ENCODE measurements around the gene CCDC196. TPM values are rescaled to one million over a fixed set of nuclear protein-coding genes. Genes with fewer than 3 reads are reported as not detected.
"Not testable (repeated sequence)": the region's sequence is repeated elsewhere in the genome, so short reads cannot be mapped to it uniquely, and the experiment has no call there.

CCDC196 gene
- total RNA-seq, 2 experiments from 2014 or later: not detected

GRCh38 chr14:66498311-66498710 is 12.1 kb downstream of the CCDC196 start:
- H3K9me3 ChIP-seq (ENCODE audit: control insufficient read depth in 1 of 2, insufficient read depth in 1 of 2, low read length in 2 of 2): no peaks in the 10 kb centered on the region
- peaks cover 24% of the 10 kb centered on the region for H3K4me1 Mint-ChIP-seq (ENCODE audit: low read depth)
- no peaks in the 10 kb centered on the region for H3K9me3 Mint-ChIP-seq
- POLR2A ChIA-PET: interaction anchor here (0.7 kb wide), 1 partner anchor 9 kb away, joined by 6 read pairs; the partner anchor contains the start of gene GPHN
- H3K36me3 ChIP-seq (ENCODE audit: insufficient read depth, low read length): no peaks in the 10 kb centered on the region
- H3K4me3 Mint-ChIP-seq: no peak overlapping the region
- no peaks in the 10 kb centered on the region for H3K27me3 Mint-ChIP-seq
- TF ChIP-seq, protein P1, sequence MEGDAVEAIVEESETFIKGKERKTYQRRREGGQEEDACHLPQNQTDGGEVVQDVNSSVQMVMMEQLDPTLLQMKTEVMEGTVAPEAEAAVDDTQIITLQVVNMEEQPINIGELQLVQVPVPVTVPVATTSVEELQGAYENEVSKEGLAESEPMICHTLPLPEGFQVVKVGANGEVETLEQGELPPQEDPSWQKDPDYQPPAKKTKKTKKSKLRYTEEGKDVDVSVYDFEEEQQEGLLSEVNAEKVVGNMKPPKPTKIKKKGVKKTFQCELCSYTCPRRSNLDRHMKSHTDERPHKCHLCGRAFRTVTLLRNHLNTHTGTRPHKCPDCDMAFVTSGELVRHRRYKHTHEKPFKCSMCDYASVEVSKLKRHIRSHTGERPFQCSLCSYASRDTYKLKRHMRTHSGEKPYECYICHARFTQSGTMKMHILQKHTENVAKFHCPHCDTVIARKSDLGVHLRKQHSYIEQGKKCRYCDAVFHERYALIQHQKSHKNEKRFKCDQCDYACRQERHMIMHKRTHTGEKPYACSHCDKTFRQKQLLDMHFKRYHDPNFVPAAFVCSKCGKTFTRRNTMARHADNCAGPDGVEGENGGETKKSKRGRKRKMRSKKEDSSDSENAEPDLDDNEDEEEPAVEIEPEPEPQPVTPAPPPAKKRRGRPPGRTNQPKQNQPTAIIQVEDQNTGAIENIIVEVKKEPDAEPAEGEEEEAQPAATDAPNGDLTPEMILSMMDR (IDR thresholded peaks at IDR 0.05): no peak
- ATAC-seq (ENCODE audit: poor library complexity) (no peak), DNase-seq (no peak)
- no peak overlapping the region for H3K27ac Mint-ChIP-seq
- H3K27me3 ChIP-seq (ENCODE audit: control insufficient read depth in 1 of 2, insufficient read depth in 2 of 2, low read length in 2 of 2): no peaks in the 10 kb centered on the region
- H3K4me1 ChIP-seq (ENCODE audit: insufficient read depth, low read length): no peaks in the 10 kb centered on the region
- no peak overlapping the region for H3K27ac ChIP-seq (ENCODE audit: low read depth in 1 of 2, low read length in 2 of 2)
- CTCF ChIA-PET: no interaction called here
- H3K4me3 ChIP-seq (ENCODE audit: low read length): no peak overlapping the region
- no peaks in the 10 kb centered on the region for H3K36me3 Mint-ChIP-seq (ENCODE audit: low read depth)
- intact Hi-C loops (cut with DNase I, micrococcal nuclease): loop anchor here (5.0 to 10.0 kb wide), 6 partner anchors 54 to 619 kb away; no protein-coding TSS in a partner anchor

- Mint-ChIP-seq H3K27me3 (no peaks in the 10 kb centered on the region), H3K4me3 (no peak overlapping the region), H3K36me3 (ENCODE audit: low read depth) (no peaks in the 10 kb centered on the region), H3K9me3 (no peaks in the 10 kb centered on the region), H3K4me1 (ENCODE audit: low read depth) (peaks cover 10% of the 10 kb centered on the region), H3K27ac (no peak overlapping the region)
- TF ChIP-seq, protein P1 (IDR thresholded peaks at IDR 0.05): no peak
- intact Hi-C loops (cut with DNase I, micrococcal nuclease): loop anchor here in 1 of 2 experiments (10.0 kb wide), 2 partner anchors 1193 to 1587 kb away; partner anchors contain the start of genes CHURC1 and RDH11
- ATAC-seq (ENCODE audit: poor library complexity) (no peak), DNase-seq (no peak)
- Histone ChIP-seq H3K4me1 (ENCODE audit: insufficient read depth, low read length) (peaks cover 2% of the 10 kb centered on the region), H3K9me3 (ENCODE audit: control insufficient read depth in 1 of 2, insufficient read depth in 1 of 2, low read length in 2 of 2) (no peaks in the 10 kb centered on the region), H3K27me3 (ENCODE audit: control insufficient read depth in 1 of 2, insufficient read depth in 2 of 2, low read length in 2 of 2) (no peaks in the 10 kb centered on the region), H3K36me3 (ENCODE audit: insufficient read depth, low read length) (no peaks in the 10 kb centered on the region), H3K27ac (ENCODE audit: low read depth in 1 of 2, low read length in 2 of 2) (no peak overlapping the region), H3K4me3 (ENCODE audit: low read length) (no peak overlapping the region)
- ChIA-PET CTCF (no interaction called here), POLR2A (no interaction called here)
These were observed 15.4 kb downstream of the CCDC196 start for GRCh38 chr14:66501592-66501991.

GRCh38 chr14:66502836-66503235 is 16.7 kb downstream of the CCDC196 start:
- H3K9me3 ChIP-seq (ENCODE audit: control insufficient read depth in 1 of 2, insufficient read depth in 1 of 2, low read length in 2 of 2); H3K4me3 Mint-ChIP-seq; POLR2A ChIA-PET; H3K9me3 Mint-ChIP-seq; H3K36me3 Mint-ChIP-seq (ENCODE audit: low read depth); H3K27ac Mint-ChIP-seq; H3K36me3 ChIP-seq (ENCODE audit: insufficient read depth, low read length); H3K27me3 ChIP-seq (ENCODE audit: control insufficient read depth in 1 of 2, insufficient read depth in 2 of 2, low read length in 2 of 2); H3K4me1 Mint-ChIP-seq (ENCODE audit: low read depth); ATAC-seq (ENCODE audit: poor library complexity); H3K27me3 Mint-ChIP-seq; H3K27ac ChIP-seq (ENCODE audit: low read depth in 1 of 2, low read length in 2 of 2); H3K4me3 ChIP-seq (ENCODE audit: low read length): not testable (repeated sequence)
- intact Hi-C loops (cut with DNase I, micrococcal nuclease): loop anchor here in 1 of 2 experiments (10.0 kb wide), 2 partner anchors 1192 to 1588 kb away; partner anchors contain the start of genes CHURC1 and RDH11
- peaks cover 12% of the 10 kb centered on the region for H3K4me1 ChIP-seq (ENCODE audit: insufficient read depth, low read length)
- peak in 1 of 14 experiments; percentile 14 for DNase-seq
- CTCF ChIA-PET: interaction anchor here (1.5 kb wide), 1 partner anchor 17 kb away, joined by 3 read pairs; no protein-coding TSS in a partner anchor

- ATAC-seq (ENCODE audit: poor library complexity) (no peak), DNase-seq (no peak)
- Mint-ChIP-seq H3K4me1 (ENCODE audit: low read depth) (peaks cover 10% of the 10 kb centered on the region), H3K27ac (no peak overlapping the region), H3K9me3 (no peaks in the 10 kb centered on the region), H3K4me3 (no peak overlapping the region), H3K36me3 (ENCODE audit: low read depth) (peaks cover 9% of the 10 kb centered on the region), H3K27me3 (no peaks in the 10 kb centered on the region)
- TF ChIP-seq, protein P1 (IDR thresholded peaks at IDR 0.05): no peak
- Histone ChIP-seq H3K27me3 (ENCODE audit: control insufficient read depth in 1 of 2, insufficient read depth in 2 of 2, low read length in 2 of 2) (no peaks in the 10 kb centered on the region), H3K27ac (ENCODE audit: low read depth in 1 of 2, low read length in 2 of 2) (no peak overlapping the region), H3K4me1 (ENCODE audit: insufficient read depth, low read length) (peaks cover 12% of the 10 kb centered on the region), H3K9me3 (ENCODE audit: control insufficient read depth in 1 of 2, insufficient read depth in 1 of 2, low read length in 2 of 2) (no peaks in the 10 kb centered on the region), H3K4me3 (ENCODE audit: low read length) (no peak overlapping the region), H3K36me3 (ENCODE audit: insufficient read depth, low read length) (no peaks in the 10 kb centered on the region)
- CTCF ChIA-PET: no interaction called here
- POLR2A ChIA-PET: no interaction called here
- intact Hi-C loops (cut with DNase I, micrococcal nuclease): loop anchor here in 1 of 2 experiments (10.0 kb wide), 2 partner anchors 1191 to 1589 kb away; partner anchors contain the start of genes CHURC1 and RDH11
These were observed 17.4 kb downstream of the CCDC196 start for GRCh38 chr14:66503532-66503931.

All from CD4-positive, alpha-beta T cell (primary cell).